Measurements from ENCODE around the gene EDNRA. TPM values are rescaled to one million over a fixed set of nuclear protein-coding genes. Genes with fewer than 3 reads are reported as not detected.

EDNRA gene
- total and polyA plus RNA-seq, 2 of the 4 experiments (the other 2 are of a cell fraction): 3.8 to 6.5 TPM

DNA sequence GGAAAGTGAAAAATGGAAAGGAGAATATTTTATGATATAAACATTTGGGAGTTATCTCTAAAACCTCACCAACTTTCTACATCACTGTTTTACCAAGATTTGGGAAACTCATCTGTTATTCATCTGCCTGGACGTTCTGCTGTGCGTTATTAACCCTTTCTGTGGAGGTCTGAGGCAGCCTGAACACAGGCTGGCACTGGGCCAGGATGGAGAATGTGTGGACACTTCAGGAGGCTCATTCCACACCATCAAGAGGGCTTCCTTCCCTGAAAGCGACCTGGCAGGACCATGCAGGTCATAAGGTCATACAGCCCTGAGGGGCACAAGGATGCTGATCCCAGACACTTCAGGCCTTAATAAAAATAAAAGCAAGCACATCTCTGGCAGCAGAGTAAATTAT lies 105.1 kb downstream of the EDNRA start:
- TF ChIP-seq FOS (IDR thresholded peaks at IDR 0.05; ENCODE audit: low read depth, low read length): no peak
- TF ChIP-seq, protein P1, sequence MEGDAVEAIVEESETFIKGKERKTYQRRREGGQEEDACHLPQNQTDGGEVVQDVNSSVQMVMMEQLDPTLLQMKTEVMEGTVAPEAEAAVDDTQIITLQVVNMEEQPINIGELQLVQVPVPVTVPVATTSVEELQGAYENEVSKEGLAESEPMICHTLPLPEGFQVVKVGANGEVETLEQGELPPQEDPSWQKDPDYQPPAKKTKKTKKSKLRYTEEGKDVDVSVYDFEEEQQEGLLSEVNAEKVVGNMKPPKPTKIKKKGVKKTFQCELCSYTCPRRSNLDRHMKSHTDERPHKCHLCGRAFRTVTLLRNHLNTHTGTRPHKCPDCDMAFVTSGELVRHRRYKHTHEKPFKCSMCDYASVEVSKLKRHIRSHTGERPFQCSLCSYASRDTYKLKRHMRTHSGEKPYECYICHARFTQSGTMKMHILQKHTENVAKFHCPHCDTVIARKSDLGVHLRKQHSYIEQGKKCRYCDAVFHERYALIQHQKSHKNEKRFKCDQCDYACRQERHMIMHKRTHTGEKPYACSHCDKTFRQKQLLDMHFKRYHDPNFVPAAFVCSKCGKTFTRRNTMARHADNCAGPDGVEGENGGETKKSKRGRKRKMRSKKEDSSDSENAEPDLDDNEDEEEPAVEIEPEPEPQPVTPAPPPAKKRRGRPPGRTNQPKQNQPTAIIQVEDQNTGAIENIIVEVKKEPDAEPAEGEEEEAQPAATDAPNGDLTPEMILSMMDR (conservative IDR thresholded peaks at IDR 0.05; ENCODE audit: low read depth, low read length): no peak
- Histone ChIP-seq H4K5ac (ENCODE audit: low read depth, low read length) (no peak overlapping the region), H3K36me3 (ENCODE audit: control insufficient read depth, insufficient read depth, low read length) (no peaks in the 10 kb centered on the region), H2AK9ac (replicated peaks; ENCODE audit: low read depth, low read length, poor library complexity) (no peak overlapping the region), H3K18ac (ENCODE audit: low read depth, low read length) (no peak overlapping the region), H2AK5ac (ENCODE audit: low read depth, low read length) (peak overlapping the region; percentile 15; the same call in 1 of the 2 replicates), H3K27ac (ENCODE audit: insufficient read depth, low read length) (no peak overlapping the region), H3K9me1 (ENCODE audit: insufficient read depth, low read length) (no peaks in the 10 kb centered on the region), H3K9me3 (ENCODE audit: control insufficient read depth, insufficient read depth, low read length) (peaks cover 2% of the 10 kb centered on the region; the same call in 1 of the 2 replicates), H3K9ac (ENCODE audit: low read depth, low read length) (no peak overlapping the region), H2BK20ac (ENCODE audit: low read depth, low read length) (no peak overlapping the region), H3K56ac (ENCODE audit: extremely low read depth, insufficient read depth, low read length) (no peak overlapping the region), H2BK5ac (ENCODE audit: low read depth, low read length, poor library complexity, severe bottlenecking) (no peak overlapping the region), H3K14ac (replicated peaks; ENCODE audit: low read depth, low read length) (no peak overlapping the region), H4K20me1 (ENCODE audit: insufficient read depth, low read length) (no peaks in the 10 kb centered on the region), H2BK120ac (ENCODE audit: low read depth, low read length) (no peak overlapping the region), H3K4me2 (ENCODE audit: low read depth, low read length) (no peak overlapping the region), H3K23ac (ENCODE audit: low read depth, low read length) (no peak overlapping the region), H2AFZ (replicated peaks; ENCODE audit: low read length, poor library complexity) (no peak overlapping the region), H3K4me3 (ENCODE audit: insufficient read depth, low read depth, low read length) (no peak overlapping the region), H3K79me1 (ENCODE audit: low read depth in 1 of 2, low read length in 2 of 2) (no peaks in the 10 kb centered on the region), H3K27me3 (ENCODE audit: control insufficient read depth, insufficient read depth, low read length) (no peaks in the 10 kb centered on the region), H3K4me1 (ENCODE audit: control insufficient read depth, insufficient read depth, low read length) (peaks cover 18% of the 10 kb centered on the region), H2BK15ac (ENCODE audit: low read depth, low read length) (0 out of 3 replicates have a peak overlapping the region, but pooled peaks have one; percentile 12), H4K91ac (ENCODE audit: insufficient read depth, low read depth, low read length) (no peak overlapping the region), H4K8ac (ENCODE audit: low read depth in 2 of 2, low read length in 2 of 2) (no peak overlapping the region; a peak in 1 of 4 replicates), H3K4ac (ENCODE audit: low read depth, low read length) (no peak overlapping the region)
- ATAC-seq (ENCODE audit: low read depth) (no peak), DNase-seq (no peak)
- ChIA-PET POLR2A (ENCODE audit: unreplicated experiment) (no interaction called here), CTCF (no interaction called here)
- in situ Hi-C loops (cut with MboI; ENCODE audit: low sequenced_read_pairs) (loop anchor here (25.0 kb wide), 1 partner anchor 1249 kb away; no protein-coding TSS in a partner anchor), dilution Hi-C loops (cut with HindIII; ENCODE audit: low sequenced_read_pairs, unreplicated experiment) (no loop called here), intact Hi-C loops (cut with micrococcal nuclease) (loop anchor here (10.0 kb wide), 1 partner anchor 271 kb away; no protein-coding TSS in a partner anchor)
- BruUV-seq (replicated peaks): no TSS peak
- WGBS, 2 experiments (ENCODE audit: extremely low coverage in 2 of 2, insufficient read length in 1 of 2): no CpG with 5 or more reads among the region's 3 CpGs

All from IMR-90 (cell line).